Colonic mucosa (tissue), 4 donors: Measurements from ENCODE around the gene YLPM1. TPM values are rescaled to one million over a fixed set of nuclear protein-coding genes. Genes with fewer than 3 reads are reported as not detected.

ENCODE experiments used
- DNase-seq: peaks from one replicate; pipeline ENCODE4 v3.0.0-alpha.2; 2020
- H3K27ac ChIP-seq: fragments of 200-600 bp; one replicate; pipeline ENCODE4 v1.8.0; 2021
- H3K27me3 ChIP-seq: fragments of 200-600 bp; one replicate; pipeline ENCODE4 v1.8.0; 2021
- H3K36me3 ChIP-seq: fragments of 200-600 bp; one replicate; pipeline ENCODE4 v1.8.0; 2021
- H3K4me1 ChIP-seq: fragments of 200-600 bp; one replicate; pipeline ENCODE4 v1.8.0; 2021; ENCODE audit warnings: mild to moderate bottlenecking
- H3K4me3 ChIP-seq: fragments of 200-600 bp; one replicate; pipeline ENCODE4 v1.8.0; 2021
- H3K9ac ChIP-seq, 2 donors: one replicate each; pipeline ENCODE4 v1.7.0; 2013; ENCODE audit warnings: control low read depth in 2 of 2, low read depth in 2 of 2, low read length in 2 of 2
- H3K9me3 ChIP-seq: fragments of 200-600 bp; one replicate; pipeline ENCODE4 v1.8.0; 2021
- intact Hi-C: fragments of 100-400 bp; cut with DNase I; formaldehyde crosslinking; loops from one replicate; pipeline ENCODE4 v1.14.1; 2022
- total RNA-seq, 2 donors: library from RNA; stranded (reverse); fragmentation: NEBNext Ultra II Directional in 1 of 2; extraction: Animal tissue kit (Norgen Biotek cat#: 25700) in 1 of 2; gene quantifications; one replicate each; pipeline ENCODE4 v1.2.1, GENCODE V29; 2021
- TF ChIP-seq, protein P1 (sequence below): fragments of 200-600 bp; IDR thresholded peaks from one replicate; pipeline ENCODE4 v1.8.0; 2022; ENCODE audit warnings: antibody characterized with exemption, mild to moderate bottlenecking
- donor health status: healthy.
- donor health status: DM: no; HTN: no; CAD: no.
- donor health status: DM: no; HTN: no; CAD: no.

Gene YLPM1
- total RNA-seq, 2 donors from 2014 or later: 36.1 to 41.7 TPM

DNA sequence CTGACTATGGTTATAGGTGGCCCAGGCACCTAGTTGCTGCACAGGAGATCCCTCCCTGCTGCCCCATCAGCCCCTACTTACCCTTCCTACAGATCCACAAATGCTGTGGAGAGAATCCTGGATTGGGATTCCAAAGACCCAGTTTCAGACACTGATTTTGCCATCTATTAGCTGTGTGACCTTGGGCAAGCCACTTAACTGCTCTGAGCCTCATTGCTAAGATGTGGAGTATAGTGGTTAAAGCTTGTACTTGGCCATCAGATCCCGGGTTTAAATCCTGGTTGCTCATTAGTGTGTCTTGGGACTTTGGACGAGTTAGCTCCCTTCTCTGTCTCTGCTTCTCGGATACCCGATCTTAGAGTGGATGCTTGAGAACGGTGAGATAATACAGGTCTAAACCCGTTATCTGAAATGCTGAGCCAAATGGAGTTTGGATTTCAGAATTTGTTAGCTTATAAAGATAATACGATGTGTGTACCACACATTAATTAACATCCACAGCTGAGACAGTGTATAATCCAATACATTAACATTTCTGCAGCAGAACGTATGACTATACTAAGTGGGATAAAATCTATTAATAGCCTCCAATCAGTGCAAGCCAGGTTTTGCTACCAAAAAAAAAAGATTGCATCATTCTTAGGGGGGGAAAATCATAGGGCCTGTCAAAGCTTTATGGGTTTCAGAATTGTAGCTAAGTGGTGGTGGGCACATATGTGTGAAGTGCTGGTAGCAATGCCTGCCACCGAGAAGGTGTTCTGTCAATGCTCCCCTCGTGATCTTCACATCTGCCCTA is 96.8 kb downstream of the YLPM1 start:
- H3K27me3 ChIP-seq: no peaks in the 10 kb centered on the region
- H3K27ac ChIP-seq: no peak overlapping the region
- H3K4me1 ChIP-seq: no peaks in the 10 kb centered on the region
- H3K36me3 ChIP-seq: no peaks in the 10 kb centered on the region
- no peaks in the 10 kb centered on the region for H3K9me3 ChIP-seq
- no peak overlapping the region for H3K9ac ChIP-seq
- no peak for DNase-seq
- no peak overlapping the region for H3K4me3 ChIP-seq
- TF ChIP-seq, protein P1, sequence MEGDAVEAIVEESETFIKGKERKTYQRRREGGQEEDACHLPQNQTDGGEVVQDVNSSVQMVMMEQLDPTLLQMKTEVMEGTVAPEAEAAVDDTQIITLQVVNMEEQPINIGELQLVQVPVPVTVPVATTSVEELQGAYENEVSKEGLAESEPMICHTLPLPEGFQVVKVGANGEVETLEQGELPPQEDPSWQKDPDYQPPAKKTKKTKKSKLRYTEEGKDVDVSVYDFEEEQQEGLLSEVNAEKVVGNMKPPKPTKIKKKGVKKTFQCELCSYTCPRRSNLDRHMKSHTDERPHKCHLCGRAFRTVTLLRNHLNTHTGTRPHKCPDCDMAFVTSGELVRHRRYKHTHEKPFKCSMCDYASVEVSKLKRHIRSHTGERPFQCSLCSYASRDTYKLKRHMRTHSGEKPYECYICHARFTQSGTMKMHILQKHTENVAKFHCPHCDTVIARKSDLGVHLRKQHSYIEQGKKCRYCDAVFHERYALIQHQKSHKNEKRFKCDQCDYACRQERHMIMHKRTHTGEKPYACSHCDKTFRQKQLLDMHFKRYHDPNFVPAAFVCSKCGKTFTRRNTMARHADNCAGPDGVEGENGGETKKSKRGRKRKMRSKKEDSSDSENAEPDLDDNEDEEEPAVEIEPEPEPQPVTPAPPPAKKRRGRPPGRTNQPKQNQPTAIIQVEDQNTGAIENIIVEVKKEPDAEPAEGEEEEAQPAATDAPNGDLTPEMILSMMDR: no peak
- intact Hi-C loops: loop anchor here (2.0 to 5.0 kb wide), 2 partner anchors 45 to 227 kb away; no protein-coding TSS in a partner anchor

DNA sequence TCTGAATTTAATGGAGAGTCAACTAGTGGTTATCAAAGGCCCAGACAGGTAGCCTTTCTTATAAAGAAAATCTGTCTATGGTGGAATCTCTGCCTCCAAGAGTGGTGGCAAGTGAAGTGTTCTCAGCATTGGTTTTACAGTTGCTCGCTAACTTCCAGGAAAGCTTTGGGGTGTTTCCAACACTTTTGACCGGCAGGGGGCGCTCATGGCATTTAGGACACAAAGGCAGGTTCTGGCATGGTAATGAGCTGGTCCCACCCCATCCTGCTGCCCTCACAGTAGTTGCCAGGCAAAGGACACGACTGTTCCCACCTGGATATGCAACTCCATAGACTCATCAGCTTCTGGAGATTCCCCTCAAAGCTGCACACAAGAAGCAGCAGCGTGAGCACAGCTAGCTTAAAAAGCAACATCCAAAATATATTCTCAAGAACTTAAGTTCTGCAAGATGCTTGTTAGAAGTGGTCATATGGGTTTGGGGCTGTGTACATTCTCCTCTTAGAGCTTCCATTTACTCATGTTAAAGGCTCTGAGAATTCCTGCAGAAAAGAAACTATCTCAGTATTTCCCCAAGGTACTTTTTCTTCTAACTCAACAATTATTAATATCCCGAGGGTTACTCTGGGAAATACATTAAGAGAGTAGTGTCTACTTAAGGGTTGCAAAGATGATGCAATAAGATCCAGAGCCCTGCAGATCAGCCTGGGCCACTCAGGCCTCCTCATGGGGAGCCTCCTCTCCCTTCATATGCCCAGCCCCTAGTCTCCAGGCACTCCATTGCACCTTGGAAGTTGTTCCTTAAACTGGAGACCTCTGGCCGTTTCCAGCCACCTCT is 98.0 kb downstream of the YLPM1 start:
- intact Hi-C loops: loop anchor here (2.0 to 5.0 kb wide), 2 partner anchors 44 to 226 kb away; no protein-coding TSS in a partner anchor
- Histone ChIP-seq H3K4me3 (no peak overlapping the region), H3K4me1 (no peaks in the 10 kb centered on the region), H3K9me3 (no peaks in the 10 kb centered on the region), H3K27ac (no peak overlapping the region), H3K27me3 (no peaks in the 10 kb centered on the region), H3K9ac (no peak overlapping the region), H3K36me3 (no peaks in the 10 kb centered on the region)
- TF ChIP-seq, protein P1: peak; percentile 93
- DNase-seq: peak; percentile 95

DNA sequence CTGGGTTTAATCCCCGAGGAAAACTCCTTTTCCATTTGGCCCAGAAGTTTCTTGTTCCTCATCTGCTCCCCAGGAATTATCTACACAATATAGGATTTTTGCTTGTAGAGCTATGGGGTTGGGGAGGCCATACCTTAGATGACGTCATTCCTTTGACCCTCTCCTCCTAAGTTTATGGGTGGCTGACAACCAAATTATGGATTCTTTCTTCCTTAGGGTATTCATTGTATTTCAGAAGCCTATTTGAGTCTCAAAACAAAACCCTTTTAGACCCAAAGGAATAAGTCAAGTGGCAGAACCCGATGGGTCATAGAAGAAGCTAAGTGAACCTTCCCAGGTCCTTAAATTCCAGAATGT is 98.6 kb downstream of the YLPM1 start:
- Histone ChIP-seq H3K27me3 (no peaks in the 10 kb centered on the region), H3K27ac (no peak overlapping the region), H3K4me1 (no peaks in the 10 kb centered on the region), H3K4me3 (no peak overlapping the region), H3K36me3 (no peaks in the 10 kb centered on the region), H3K9ac (no peak overlapping the region), H3K9me3 (no peaks in the 10 kb centered on the region)
- intact Hi-C loops: loop anchor here (2.0 to 5.0 kb wide), 2 partner anchors 43 to 226 kb away; no protein-coding TSS in a partner anchor
- TF ChIP-seq, protein P1: no peak
- DNase-seq: no peak

DNA sequence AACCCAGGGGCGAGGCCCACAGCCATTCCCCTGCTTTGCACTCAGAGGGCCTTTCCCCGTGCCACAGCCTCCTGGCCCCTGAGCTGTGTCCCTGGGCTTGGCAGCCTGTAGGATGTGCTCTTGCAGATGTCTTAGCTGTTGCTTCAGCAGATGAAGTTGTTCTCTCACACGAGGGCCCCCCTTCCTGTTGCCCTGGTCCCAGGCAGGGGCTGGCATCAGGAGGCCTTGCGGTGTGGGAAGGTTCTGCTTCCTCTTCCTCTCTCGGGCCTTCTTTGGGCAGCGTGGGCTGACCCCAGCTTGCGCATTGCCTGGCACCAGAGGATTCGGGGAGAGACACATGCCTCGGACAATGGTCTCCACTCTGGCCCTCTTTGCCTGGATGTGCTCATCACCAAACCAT is 100.2 kb downstream of the YLPM1 start:
- intact Hi-C loops: loop anchor here (5.0 kb wide), 1 partner anchor 224 kb away; no protein-coding TSS in a partner anchor
- no peaks in the 10 kb centered on the region for H3K4me1 ChIP-seq
- no peak overlapping the region for H3K27ac ChIP-seq
- H3K9ac ChIP-seq: no peak overlapping the region
- H3K9me3 ChIP-seq: no peaks in the 10 kb centered on the region
- H3K27me3 ChIP-seq: no peaks in the 10 kb centered on the region
- DNase-seq: no peak
- TF ChIP-seq, protein P1: no peak
- no peak overlapping the region for H3K4me3 ChIP-seq
- no peaks in the 10 kb centered on the region for H3K36me3 ChIP-seq

DNA sequence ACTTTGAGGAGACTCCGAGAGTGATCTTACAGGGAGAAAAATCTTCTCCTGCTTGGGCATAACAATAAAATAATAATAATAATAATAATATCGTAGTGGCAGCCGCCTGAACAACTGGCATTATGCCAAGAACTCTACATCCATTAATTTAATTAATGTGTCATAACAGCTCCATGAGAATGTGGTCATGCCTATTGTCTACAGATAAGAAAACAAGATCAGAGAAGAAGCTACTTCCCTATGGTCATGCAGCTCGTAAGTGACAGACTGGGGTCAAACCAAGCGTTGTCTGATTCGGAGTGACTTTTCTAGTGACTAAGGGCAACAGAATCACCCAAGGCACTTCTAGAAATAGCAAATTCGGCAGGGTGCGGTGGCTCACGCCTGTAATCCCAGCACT is 101.1 kb downstream of the YLPM1 start:
- Histone ChIP-seq H3K4me1 (no peaks in the 10 kb centered on the region), H3K9me3 (no peaks in the 10 kb centered on the region), H3K27ac (no peak overlapping the region), H3K9ac (no peak overlapping the region), H3K4me3 (no peak overlapping the region), H3K27me3 (no peaks in the 10 kb centered on the region), H3K36me3 (no peaks in the 10 kb centered on the region)
- TF ChIP-seq, protein P1: no peak
- intact Hi-C loops: loop anchor here (5.0 kb wide), 1 partner anchor 223 kb away; no protein-coding TSS in a partner anchor
- no peak for DNase-seq
